Lower lobe of right lung (tissue), 2 donors: ENCODE results near the gene TTK. TPM values are rescaled to one million over a fixed set of nuclear protein-coding genes. Genes with fewer than 3 reads are reported as not detected.

ENCODE experiments used
- ATAC-seq, 2 donors: fragments of 200-7000 bp; cut with Tn5 transposase; one replicate each; pipeline ENCODE4 v1.9.1; 2020 to 2022; ENCODE audit warnings: mild to moderate bottlenecking in 2 of 2, moderate library complexity in 2 of 2
- DNase-seq: peaks from one replicate; pipeline ENCODE4 v3.0.0-alpha.2; 2020
- H3K27ac ChIP-seq: fragments of 200-600 bp; one replicate; pipeline ENCODE4 v1.8.0; 2022
- H3K27me3 ChIP-seq: fragments of 200-600 bp; one replicate; pipeline ENCODE4 v1.8.0; 2022; ENCODE audit warnings: low read depth
- H3K36me3 ChIP-seq: fragments of 200-600 bp; one replicate; pipeline ENCODE4 v1.8.0; 2022; ENCODE audit warnings: mild to moderate bottlenecking
- H3K4me1 ChIP-seq: fragments of 200-600 bp; one replicate; pipeline ENCODE4 v1.8.0; 2022
- H3K4me3 ChIP-seq: fragments of 200-600 bp; one replicate; pipeline ENCODE4 v1.8.0; 2022; ENCODE audit warnings: mild to moderate bottlenecking
- H3K9me3 ChIP-seq: fragments of 200-600 bp; one replicate; pipeline ENCODE4 v1.8.0; 2022
- intact Hi-C: fragments of 100-400 bp; cut with DNase I; formaldehyde crosslinking; loops from one replicate; pipeline ENCODE4 v1.11.0; 2022
- total RNA-seq: library from RNA; stranded (reverse); fragmentation: NEBNext Ultra II Directional; extraction: Animal tissue kit (Norgen Biotek cat#: 25700); gene quantifications from one replicate; pipeline ENCODE4 v1.2.1, GENCODE V29; 2021
- TF ChIP-seq, protein P1 (sequence below): fragments of 200-600 bp; IDR thresholded peaks from one replicate; pipeline ENCODE4 v1.8.0; 2022; ENCODE audit warnings: antibody characterized with exemption, mild to moderate bottlenecking
- donor health status: DM: no; HTN: yes; CAD: no; lungs with severe emphysema.

TTK gene
- total RNA-seq, 1 donor from 2014 or later: 1.7 TPM

DNA sequence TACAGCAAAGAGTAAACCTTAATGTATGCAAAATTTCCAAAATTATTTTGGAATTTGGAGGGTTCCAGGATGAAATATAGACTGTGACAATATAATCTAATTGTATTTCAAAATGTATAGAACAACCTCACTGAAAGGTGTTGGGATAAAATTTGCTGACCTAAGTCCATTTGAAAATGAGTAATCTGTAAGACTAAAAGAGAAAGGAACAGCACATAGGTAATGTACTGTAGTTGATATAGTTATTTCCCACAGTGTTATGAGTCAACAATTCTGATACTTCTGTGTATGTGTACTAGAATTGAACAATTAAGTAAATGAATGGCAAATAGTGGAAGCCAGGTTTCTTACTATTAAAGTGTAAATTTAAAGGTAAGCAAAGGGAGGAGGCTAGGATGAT is 33.3 kb upstream of the TTK start:
- Histone ChIP-seq H3K4me1 (no peaks in the 10 kb centered on the region), H3K27me3 (no peaks in the 10 kb centered on the region), H3K27ac (no peak overlapping the region), H3K4me3 (no peak overlapping the region), H3K36me3 (no peaks in the 10 kb centered on the region), H3K9me3 (peaks cover 3% of the 10 kb centered on the region)
- TF ChIP-seq, protein P1, sequence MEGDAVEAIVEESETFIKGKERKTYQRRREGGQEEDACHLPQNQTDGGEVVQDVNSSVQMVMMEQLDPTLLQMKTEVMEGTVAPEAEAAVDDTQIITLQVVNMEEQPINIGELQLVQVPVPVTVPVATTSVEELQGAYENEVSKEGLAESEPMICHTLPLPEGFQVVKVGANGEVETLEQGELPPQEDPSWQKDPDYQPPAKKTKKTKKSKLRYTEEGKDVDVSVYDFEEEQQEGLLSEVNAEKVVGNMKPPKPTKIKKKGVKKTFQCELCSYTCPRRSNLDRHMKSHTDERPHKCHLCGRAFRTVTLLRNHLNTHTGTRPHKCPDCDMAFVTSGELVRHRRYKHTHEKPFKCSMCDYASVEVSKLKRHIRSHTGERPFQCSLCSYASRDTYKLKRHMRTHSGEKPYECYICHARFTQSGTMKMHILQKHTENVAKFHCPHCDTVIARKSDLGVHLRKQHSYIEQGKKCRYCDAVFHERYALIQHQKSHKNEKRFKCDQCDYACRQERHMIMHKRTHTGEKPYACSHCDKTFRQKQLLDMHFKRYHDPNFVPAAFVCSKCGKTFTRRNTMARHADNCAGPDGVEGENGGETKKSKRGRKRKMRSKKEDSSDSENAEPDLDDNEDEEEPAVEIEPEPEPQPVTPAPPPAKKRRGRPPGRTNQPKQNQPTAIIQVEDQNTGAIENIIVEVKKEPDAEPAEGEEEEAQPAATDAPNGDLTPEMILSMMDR: no peak
- intact Hi-C loops: no loop called here
- ATAC-seq (no peak), DNase-seq (no peak)

DNA sequence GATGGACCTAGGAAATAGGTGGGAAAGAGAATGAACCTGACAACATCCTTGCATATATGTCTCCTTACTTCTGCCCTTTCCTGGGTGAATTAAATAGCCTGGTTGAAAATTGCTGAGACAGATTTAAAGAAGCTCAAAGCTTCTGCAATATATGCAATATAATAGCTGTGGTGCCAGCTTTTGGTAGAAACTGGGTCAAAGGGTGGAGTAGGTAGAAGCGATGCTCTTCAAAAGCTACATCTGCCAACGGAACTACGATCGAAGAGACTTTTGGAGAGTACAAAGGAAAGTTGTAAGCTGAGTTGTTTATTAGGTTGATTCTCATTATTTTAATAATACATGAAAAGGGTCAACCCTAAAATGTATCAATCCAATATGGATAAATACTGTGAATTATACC is 22.8 kb upstream of the TTK start:
- Histone ChIP-seq H3K4me3 (no peak overlapping the region), H3K36me3 (no peaks in the 10 kb centered on the region), H3K27ac (no peak overlapping the region), H3K4me1 (no peaks in the 10 kb centered on the region), H3K27me3 (no peaks in the 10 kb centered on the region), H3K9me3 (no peaks in the 10 kb centered on the region)
- no peak for DNase-seq
- TF ChIP-seq, protein P1: no peak
- intact Hi-C loops: no loop called here
- ATAC-seq: no peak

DNA sequence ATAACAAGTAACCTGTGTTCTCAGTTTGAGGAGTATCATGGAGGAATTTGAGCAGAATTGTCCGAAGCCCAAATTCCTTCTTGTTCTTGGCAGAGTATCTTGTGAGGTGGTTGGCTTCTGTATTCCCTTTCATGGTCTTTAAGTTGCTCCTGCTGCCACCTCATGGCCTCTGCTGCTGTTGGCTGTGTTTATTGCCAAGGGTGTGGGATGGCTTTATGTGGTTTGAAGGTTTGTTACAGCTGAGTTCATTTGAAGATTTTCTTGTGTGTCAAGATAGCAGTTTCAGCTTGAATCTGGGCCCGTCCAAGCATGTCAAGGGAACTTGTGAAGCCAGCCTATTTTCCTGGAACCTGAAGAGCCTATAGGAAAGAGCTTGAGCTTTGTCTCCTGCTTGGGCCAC is 20.2 kb upstream of the TTK start:
- intact Hi-C loops: no loop called here
- Histone ChIP-seq H3K36me3 (no peaks in the 10 kb centered on the region), H3K9me3 (no peaks in the 10 kb centered on the region), H3K27ac (no peak overlapping the region), H3K4me1 (no peaks in the 10 kb centered on the region), H3K4me3 (no peak overlapping the region), H3K27me3 (no peaks in the 10 kb centered on the region)
- DNase-seq (no peak), ATAC-seq (no peak)
- TF ChIP-seq, protein P1: no peak

DNA sequence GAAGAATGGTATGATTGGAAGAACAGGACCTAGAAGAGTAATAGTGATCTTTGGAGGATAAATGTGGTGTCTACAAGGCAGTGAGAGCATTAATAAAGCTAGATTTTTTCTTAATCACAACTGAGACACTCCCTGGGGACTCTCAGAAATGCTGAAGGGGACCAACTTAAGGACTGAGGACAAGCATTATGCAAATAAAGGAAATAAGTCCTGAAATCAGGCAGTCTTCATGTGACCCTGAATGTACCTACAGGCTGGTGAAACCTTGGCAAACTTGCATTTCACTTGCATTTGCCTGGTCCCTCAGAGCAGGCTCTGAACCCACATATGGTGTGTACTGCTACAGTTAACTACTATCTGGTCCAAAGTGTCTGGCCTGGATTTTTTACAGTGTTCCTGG is 19.3 kb upstream of the TTK start:
- H3K27ac ChIP-seq: no peak overlapping the region
- no peaks in the 10 kb centered on the region for H3K9me3 ChIP-seq
- no peaks in the 10 kb centered on the region for H3K4me1 ChIP-seq
- intact Hi-C loops: no loop called here
- TF ChIP-seq, protein P1: no peak
- ATAC-seq (no peak), DNase-seq (no peak)
- no peaks in the 10 kb centered on the region for H3K36me3 ChIP-seq
- H3K4me3 ChIP-seq: no peak overlapping the region
- no peaks in the 10 kb centered on the region for H3K27me3 ChIP-seq

DNA sequence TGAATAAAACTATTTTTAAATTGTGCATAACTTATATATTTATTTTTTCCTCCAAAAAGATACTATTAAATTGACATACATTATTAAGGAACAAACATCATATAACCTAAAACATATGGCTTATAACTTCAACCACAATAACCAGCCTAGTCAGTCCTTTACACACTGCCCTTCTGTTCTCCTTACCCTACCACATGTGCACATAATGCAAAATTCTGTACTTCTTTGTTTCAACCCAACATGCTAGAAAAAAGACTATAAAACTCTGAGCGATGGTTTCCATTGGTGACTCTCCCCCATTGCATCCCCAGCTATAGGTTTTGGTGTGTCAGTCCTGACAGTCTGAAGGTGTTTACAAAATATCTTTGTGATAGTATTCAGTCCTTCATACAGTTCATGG is 14.8 kb upstream of the TTK start:
- Histone ChIP-seq H3K27ac (no peak overlapping the region), H3K9me3 (no peaks in the 10 kb centered on the region), H3K4me3 (no peak overlapping the region), H3K4me1 (no peaks in the 10 kb centered on the region), H3K36me3 (no peaks in the 10 kb centered on the region), H3K27me3 (no peaks in the 10 kb centered on the region)
- ATAC-seq: no peak
- TF ChIP-seq, protein P1: no peak
- no peak for DNase-seq
- intact Hi-C loops: no loop called here
